CD4-positive, alpha-beta T cell treated with Interleukin-6 for 4 hours (primary cell): ENCODE results near the gene SLC12A6.
"Not testable (repeated sequence)": the region's sequence is repeated elsewhere in the genome, so short reads cannot be mapped to it uniquely, and the experiment has no call there.

ENCODE experiments used
- DNase-seq: peaks from one replicate; pipeline ENCODE4 v3.0.0-alpha.2; 2020; ENCODE audit warnings: mixed read lengths

SLC12A6 gene

DNA sequence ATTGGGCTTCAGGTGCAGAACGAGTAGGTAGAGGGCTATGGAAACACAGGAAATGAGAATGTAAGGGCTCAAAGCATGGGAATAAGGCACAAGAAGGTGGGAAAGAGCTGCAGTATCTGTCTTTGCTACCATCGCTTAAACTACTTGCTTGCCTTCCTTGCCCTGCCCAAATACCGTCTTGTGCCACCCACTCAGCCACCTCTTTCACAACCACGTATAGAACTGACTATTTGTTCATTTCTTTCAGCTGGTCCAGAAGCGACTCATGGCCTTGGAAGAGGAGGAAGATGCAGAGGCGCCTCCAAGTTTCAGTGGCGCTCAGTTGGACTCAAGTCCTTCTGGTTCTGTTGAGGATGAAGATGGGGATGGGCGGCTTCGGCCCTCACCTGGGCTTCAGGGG, 17.7 kb upstream of the SLC12A6 start:
- DNase-seq = no peak

DNA sequence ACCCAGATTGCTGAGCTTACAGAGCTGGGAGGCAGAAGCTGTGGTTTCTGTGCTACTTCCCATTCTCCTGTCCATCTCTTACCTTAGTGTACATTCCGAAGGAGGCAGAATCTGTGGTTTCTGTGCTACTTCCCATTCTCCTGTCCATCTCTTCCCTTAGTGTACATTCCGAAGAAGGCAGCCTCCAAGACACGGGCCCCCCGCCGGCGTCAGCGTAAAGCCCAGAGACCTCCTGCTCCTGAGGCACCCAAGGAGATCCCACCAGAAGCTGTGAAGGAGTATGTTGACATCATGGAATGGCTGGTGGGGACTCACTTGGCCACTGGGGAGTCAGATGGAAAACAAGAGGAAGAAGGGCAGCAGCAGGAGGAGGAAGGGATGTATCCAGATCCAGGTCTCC, 16.7 kb upstream of the SLC12A6 start:
- DNase-seq = no peak

DNA sequence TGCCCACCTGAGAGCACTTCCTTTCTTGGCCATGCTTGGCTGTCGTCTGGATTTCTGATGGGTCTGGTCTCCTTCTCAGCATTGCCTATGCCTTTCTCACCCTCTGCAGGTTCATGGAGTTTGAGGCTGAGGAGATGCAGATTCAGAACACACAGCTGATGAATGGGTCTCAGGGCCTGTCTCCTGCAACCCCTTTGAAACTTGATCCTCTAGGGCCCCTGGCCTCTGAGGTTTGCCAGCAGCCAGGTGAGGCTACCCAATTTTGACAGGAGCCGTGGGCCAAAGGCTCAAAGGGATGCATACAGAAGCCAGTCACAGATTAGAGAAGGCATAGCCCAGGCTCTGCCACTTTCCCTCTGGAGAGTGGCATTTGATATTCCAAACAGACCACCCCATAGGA, 16.0 kb upstream of the SLC12A6 start:
- no peak for DNase-seq

DNA sequence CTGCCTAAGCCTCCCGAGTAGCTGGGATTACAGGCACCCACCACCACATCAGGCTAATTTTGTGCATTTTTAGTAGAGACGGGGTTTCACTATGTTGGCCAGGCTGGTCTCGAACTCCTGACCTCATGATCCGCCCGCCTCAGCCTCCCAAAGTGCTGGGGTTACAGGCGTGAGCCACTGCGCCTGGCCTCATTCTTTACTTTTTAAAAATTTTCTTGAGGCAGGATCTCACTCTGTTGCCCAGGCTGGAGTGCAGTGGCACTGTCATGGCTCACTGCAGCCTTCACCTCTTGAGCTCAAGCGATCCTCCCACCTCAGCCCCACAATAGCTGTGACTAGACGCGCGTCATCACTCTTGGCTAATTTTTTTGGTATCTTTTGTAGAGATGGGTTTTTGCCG, 15.4 kb upstream of the SLC12A6 start:
- not testable (repeated sequence) for DNase-seq

DNA sequence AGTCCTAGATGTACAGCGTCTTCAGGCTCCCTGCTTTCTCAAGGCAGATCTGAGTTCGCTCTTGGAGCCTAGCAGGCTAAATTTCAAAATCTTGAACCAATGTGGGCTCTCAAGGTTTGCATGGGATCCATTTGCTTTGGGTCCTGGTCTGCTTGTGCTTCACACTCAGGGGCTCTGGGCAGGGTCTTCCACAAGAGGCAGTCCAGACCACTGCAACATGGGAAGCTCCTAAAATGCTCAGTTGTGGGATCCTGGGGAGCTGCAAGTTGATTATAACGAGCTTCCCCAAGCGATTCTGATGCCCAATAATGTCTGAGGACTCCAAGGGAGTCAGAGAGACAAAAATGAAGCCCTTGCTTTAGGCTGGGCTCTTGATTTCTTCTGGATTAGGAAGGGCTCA, 12.2 kb upstream of the SLC12A6 start:
- DNase-seq = no peak

DNA sequence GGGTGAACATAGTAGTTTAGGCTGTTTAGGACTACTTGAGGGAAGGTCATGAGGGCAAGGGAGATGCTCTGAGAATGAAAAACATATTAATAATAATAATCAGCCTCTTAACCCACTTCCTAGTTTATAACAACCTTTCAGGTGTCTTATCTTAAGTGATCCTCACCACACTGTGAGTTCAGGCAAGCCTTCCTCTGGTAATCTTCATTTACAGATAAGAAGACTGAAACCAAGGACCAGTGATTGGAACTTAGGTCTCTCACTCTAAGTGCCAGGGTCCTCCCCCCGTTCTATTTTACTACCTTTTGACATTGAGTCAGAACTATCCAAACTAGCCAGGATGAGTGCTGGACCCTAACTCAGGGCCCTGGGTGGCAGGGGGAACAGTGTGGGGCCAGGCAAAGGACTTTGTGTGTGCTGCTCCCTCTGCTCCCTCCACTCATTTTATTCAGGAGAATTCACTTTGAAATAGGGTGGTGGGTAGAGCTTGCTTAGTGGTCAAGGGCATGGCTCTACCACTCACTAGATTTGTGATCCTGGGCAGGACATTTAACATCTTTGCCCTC, 11.2 kb upstream of the SLC12A6 start:
- DNase-seq = no peak

DNA sequence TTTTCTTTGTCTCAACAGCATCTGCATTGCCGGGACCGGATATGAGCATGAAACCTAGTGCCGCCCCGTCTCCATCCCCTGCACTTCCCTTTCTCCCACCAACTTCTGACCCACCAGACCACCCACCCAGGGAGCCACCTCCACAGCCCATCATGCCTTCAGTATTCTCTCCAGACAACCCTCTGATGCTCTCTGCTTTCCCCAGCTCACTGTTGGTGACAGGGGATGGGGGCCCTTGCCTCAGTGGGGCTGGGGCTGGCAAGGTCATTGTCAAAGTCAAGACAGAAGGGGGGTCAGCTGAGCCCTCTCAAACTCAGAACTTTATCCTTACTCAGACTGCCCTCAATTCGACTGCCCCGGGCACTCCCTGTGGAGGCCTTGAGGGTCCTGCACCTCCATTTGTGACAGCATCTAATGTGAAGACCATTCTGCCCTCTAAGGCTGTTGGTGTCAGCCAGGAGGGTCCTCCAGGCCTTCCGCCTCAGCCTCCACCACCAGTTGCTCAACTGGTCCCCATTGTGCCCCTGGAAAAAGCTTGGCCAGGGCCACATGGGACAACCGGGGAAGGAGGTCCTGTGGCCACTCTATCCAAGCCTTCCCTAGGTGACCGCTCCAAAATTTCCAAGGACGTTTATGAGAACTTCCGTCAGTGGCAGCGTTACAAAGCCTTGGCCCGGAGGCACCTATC, 10.5 kb upstream of the SLC12A6 start:
- DNase-seq = no peak

DNA sequence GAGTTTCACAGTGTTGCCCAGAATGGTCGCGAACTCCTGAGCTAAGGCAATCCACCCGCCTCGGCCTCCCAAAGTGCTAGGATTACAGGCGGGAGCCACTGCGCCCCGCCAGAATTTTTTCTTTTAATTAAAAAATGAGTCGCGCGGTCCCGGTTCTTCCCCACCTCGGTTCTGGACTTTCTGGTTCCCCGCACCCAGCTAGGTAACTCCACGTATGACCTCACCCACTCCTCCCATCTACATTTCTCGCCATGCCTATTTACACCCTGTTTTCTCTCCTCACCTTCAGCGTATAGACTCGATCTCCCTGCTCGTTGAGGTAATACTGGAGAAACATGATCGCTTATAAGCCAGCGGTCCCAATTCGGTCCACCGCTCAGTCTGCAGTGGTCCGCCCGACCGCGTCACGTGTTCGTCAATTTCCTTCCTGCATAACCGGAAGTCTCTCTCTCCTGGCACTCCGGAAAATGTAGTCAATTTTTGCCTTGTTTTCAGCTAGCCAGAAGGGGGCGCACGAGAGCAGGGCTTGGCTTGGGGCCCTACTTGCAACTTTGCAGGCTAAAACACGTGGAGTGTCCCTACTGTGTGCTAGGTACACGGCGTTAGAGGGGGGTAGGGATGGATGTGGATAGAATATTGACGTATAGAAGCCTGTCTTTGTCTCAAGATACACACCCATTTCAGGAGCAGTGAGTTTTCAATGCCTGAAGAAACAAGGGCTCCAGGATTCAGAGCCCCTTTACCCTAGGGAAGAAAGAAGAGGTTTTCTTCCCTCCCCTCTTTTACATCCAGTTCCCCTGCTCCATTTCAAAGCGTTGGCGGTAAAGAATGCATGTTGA, 5.4 kb upstream of the SLC12A6 start, which contains the start of the genes NOP10 and NUTM1:
Gene NOP10 (minus strand): TSS at position 400 of the 839 bp plus-strand sequence. CDS start 63 bp downstream, at position 337.
Gene NUTM1 (plus strand): TSS at position 579 of the 839 bp plus-strand sequence. CDS start 382 bp downstream, outside the sequence.
- peak; percentile 95 for DNase-seq

DNA sequence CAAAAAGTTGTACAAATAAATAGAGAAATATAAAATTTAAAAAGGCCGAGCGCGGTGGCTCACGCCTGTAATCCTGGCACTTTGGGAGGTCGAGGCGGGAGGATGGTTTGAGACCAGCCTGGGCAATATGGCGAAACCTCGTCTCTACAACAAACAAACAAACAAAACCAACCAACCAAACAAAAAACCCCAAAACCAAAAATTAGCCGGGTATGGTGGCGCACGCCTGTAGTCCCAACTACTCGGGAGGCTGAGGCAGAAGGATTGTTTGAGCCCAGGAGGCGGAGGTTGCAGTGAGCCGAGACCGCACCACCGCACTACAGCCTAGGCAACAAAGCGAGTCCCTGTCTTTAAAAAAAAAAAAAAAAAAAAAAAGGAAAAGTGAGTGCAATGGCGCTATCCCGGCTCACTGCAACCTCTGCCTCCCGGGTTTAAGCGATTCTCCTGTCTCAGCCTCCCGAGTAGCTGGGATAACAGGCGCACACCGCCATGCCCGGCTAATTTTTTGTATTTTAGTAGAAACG, 4.7 kb upstream of the SLC12A6 start:
- DNase-seq = peak; percentile 30

DNA sequence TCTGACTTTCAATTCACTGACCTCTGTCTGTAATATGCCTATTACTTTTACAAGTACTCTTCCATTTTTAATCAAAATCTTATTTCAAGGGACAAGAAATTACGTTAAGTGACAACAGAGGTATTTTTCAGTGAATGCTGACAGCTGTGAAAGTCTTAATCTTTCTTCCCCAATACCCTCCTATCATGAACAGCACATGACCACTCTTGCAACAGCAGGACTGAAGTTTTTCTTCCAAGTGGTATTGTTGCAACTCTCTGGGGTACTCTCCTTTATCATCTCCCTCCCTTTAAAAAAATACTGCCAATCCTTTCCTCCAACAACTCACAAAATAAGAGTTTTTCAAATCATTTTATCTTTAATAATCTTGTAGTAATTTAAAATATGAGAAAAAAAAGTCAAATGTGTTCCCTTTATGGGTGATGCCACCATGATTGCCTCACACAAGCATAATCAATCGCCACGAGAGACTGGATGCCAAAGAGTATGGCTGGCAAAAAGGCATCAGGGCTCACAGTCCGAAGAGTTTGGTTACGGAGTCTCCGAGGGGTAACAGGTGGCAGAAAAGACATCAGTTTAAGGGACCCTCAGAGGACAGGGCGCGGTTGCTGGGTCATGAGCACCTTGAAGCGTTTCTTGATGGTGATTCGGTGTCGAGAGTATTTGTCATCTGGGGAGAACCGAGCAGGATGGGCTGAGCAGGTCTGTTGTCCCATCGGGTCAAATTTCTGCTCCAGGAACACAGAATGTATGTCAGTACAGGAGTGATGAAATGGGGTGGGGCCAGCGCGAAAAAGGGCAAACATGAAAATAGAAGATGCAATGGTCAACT, 4.0 kb upstream of the SLC12A6 start:
- DNase-seq = no peak

DNA sequence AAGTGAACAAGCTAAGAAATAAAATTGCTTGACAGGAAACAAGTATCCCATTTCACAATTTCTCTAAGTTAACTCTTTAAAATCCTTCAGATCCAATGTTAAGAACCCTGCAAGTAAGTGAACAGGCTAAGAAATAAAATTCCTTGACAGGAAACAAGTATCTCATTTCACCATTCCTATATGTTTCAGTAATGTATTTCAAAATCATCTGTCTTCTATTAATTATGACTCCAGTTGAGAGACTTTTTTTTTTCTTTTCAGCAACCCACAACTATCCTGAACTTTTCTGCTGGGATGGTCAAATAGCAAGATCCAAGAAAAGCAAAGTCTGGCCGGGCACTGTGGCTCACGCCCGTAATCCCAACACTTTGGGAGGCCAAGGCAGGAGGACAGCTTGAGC, 2.4 kb upstream of the SLC12A6 start:
- DNase-seq = no peak

DNA sequence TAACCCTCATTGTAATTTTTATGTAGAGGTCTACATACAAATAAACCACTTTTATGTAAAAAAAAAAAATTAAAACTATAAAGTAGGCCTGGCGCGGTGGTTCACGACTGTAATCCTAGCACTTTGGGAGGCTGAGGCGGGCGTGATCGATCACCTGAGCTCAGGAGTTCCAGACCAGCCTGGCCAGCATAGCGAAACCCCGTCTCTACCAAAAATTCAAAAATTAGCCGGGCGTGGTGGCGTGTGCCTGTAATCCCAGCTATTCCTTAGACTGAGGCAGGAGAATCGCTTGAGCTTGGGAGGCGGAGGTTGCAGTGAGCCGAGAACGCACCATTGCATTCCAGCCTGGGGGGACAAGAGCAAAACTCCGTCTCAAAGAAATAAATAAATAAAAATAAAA, 766 bp upstream of the SLC12A6 start:
- no peak for DNase-seq

DNA sequence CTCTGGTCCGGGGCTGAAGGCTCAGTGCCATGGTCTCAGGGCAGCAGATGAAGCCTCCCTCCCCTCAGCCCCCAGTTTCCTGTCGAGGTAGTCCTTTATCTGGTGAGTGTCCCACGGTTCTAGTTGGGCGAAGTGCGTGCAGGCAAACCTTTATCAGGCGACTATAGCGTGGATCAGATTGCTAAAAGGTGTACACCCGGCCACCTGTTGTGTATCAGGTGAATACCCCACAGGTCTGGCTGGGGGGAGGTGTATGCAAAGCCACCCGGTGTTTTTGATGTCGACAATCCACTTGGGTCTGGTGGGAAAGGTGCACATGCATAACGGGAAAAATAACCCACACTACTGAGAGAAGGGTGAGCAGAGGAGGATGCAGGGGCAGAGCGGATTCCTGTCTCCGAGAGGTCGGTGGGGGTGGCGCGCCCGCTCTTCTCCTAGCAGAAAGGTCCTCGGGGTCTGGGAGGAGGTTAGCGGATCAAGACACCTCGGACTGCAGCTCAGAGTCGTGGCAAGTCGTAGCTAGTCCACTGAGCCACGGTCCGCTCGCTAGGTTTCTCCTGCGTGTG, 507 bp downstream of the SLC12A6 start:
- peak; percentile 53 for DNase-seq

DNA sequence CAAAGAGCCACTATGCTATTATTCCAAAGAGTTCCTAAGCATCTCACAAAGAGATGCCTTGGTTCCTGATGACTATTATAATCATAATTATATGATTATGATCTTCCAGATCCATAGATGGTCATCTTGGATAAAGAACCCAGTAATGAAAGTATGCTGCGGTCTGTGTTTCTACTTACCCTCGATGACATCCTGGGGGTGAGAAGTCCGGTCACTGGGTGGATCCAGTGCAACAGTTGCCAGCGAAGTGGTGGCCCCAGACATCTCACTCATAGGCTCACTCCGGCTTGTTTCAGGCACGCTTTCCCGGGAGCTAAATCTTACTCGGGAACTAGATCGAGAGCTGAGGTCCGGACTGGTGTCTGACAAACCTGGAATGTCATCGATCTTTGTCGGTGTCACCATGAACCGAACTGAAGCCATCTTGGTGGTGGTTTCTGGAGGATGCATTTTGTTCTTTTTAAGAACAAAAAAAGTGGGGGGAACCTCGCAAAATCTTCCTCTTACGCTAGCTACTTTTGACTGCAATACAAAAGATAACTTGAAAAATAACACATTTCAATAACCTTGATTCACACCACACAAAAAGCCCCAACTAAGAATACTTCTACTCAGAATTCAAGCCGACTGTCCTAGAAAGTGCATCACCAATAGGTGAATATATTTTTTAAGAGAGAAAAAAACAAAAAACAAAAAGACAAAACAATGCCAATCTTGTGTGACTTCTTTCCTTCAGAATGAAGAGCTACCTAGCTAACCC, 1.2 kb downstream of the SLC12A6 start:
- DNase-seq = no peak

DNA sequence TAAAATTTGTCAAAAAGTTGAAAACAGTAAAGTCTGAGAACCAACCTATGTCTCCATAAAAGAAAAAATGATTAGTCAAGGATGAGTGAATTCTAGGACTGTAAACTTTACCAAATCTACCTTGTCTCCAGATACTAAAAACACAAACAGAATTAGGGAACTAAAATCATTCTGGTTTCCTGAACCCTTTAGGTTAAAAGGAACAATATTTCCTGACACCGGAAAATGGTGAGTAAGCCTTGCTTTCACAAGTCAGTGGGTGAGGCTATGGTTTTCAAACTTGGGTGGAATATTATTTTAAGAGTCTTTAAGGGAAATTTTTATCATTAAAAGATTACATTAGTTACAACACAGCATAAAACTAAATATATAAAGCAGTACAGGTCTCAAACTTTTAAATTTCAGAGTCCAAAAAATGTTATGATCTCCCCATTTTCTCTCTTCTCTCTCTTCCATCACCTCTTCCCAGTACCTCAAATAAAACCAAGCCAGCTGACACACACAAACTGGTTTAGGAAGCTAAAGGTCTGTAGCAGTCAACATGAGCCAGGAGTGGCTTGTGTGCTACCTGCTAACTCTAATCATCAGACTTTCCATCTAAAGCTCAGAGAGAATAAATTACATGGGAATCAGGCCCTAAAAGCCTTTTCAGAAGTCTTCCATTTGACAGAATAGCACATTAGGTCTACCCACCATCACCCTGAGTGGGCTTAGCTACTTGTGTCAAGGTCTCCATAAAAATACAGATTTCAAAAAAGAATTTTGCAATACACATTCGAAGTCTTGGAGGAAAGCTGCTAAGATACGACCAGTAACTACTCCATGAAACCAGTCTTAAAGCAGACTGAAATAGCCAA, 2.2 kb downstream of the SLC12A6 start:
- no peak for DNase-seq

DNA sequence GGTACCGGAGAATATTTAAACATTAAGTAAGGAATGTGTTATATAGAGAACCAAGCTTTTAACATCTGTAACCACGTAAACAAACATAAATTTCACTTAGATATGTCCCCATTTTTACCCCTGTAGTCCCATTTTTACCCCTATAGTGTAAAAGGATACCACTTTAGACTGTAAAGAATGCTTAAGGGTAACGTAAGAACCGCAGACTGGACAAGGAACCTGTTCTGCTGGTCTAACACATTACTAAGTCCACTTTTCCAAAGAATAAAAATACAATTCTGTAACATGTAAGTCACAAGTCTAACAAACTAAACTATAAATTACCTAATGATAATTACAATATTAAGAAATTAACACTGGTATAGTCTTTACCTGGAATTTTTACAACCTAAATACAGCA, 2.9 kb downstream of the SLC12A6 start:
- DNase-seq = no peak

DNA sequence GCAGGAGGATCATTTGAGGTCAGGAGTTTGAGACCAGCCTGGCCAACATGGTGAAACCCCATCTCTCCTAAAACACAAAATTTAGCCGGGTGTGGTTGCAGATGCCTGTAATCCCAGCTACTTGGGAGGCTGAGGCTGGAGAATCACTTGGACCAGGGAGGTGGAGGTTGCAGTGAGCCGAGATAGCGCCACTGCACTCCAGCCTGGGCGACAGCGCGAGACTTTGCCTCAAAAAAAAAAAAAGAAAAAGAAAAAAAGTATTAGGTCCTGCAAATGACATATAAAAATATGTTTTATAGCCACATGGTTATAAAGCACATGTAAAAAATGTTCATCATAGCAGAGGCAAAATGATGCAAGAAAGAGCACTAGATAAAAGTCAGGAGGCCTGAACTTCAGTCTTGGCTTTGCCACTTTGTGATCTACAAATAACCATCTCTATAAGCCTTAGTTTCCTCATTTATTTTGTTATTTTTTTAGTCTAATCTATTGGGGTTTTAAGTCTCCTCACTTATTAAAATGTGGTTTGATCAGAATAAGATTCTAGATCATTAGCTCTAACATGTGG, 4.9 kb downstream of the SLC12A6 start:
- DNase-seq = no peak

DNA sequence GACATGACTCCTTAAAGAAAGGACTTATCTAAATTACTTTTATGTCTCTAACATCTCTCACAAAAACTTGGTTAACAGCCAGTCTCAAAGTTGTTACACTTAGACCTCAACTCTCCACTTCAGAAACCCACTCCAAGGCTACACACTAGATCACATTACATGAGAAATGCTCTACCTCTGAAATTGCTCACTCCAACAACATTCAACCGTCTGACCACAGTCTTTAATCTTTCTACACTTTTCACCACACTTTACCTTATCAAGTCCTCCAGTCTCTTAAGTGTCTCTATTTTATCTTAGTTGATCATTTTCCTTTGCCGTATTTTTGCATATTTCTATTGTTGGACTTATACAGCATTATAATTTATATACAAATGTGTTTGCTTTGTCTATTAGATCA, 5.8 kb downstream of the SLC12A6 start:
- peak; percentile 23 for DNase-seq

DNA sequence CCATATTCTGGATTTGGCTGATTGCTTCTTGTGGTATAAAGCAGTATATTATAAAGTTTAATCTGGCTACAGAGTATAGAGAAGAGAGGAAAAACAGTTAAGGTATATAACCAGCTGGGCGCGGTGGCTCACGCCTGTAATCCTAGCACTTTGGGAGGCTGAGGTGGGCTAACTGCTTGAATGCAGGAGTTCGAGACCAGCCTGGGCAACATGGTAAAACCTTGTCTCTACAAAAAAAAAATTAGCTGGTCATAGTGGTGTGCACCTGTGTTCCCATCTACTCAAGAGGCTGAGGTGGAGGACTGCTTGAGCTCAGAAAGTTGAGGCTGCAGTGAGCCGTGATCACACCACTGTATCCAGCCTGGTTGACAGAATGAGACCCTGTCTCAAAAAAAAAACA, 7.3 kb downstream of the SLC12A6 start:
- no peak for DNase-seq

DNA sequence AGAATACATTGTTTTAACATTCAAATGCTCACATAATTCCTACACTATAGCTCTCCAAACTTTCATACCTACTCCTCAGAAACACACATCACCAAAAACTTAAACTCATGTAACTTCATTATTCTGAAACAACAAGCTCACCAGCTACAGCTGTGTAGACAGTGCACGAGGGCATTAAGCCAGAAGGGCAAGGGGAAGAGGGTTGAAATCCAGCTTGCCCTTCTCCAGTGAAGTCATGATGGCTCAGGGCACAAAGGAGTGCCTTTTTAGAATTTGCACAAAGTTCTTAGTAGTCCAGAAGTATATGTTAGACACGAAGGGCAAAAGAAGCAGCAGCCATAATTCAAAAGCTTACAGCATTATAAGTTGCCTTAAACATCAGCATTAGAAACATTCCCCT, 8.6 kb downstream of the SLC12A6 start:
- no peak for DNase-seq
